HCT116 (cell line): ENCODE data around the gene UACA.

Experiments
- ATF3 ChIP-seq: IDR thresholded peaks from 2 replicates; pipeline ENCODE4 v1.6.1; 2012
- CEBPB ChIP-seq: IDR thresholded peaks from 2 replicates; pipeline ENCODE4 v1.6.1; 2012; ENCODE audit warnings: low read depth
- CTCF ChIP-seq, 3 experiments: fragments of 200-600 bp in 1 of 3; sonication (generic) in 1 of 3; IDR thresholded peaks in 2 of 3; conservative IDR thresholded peaks in 1 of 3; 2 replicates each; pipeline ENCODE4 v1.5.1; 2012 to 2017; ENCODE audit warnings: low read depth in 2 of 3, low read length in 2 of 3, antibody characterized with exemption in 1 of 3, borderline replicate concordance in 1 of 3, control low read depth in 1 of 3, mild to moderate bottlenecking in 1 of 3, mixed read lengths in 1 of 3, mixed run types in 1 of 3, moderate library complexity in 1 of 3; ENCODE audit not compliant: insufficient read depth in 1 of 3
- EZH2 ChIP-seq: fragments of 200-600 bp; sonication (generic); IDR thresholded peaks from 2 replicates; pipeline ENCODE4 v1.6.1; 2017; ENCODE audit warnings: antibody characterized with exemption, mixed run types
- EZH2phosphoT487 ChIP-seq: fragments of 200-600 bp; IDR thresholded peaks from 2 replicates; pipeline ENCODE4 v1.6.1; 2018; ENCODE audit warnings: antibody characterized with exemption, borderline replicate concordance
- JUND ChIP-seq: IDR thresholded peaks from 2 replicates; pipeline ENCODE4 v1.6.1; 2012
- POLR2A ChIP-seq: IDR thresholded peaks from 2 replicates; pipeline ENCODE4 v1.7.0; 2011; ENCODE audit warnings: borderline replicate concordance; ENCODE audit not compliant: insufficient read depth, insufficient read length; ENCODE audit errors: extremely low read depth
- POLR2AphosphoS5 ChIP-seq: IDR thresholded peaks from 2 replicates; pipeline ENCODE4 v1.6.1; 2011; ENCODE audit warnings: mild to moderate bottlenecking, low read depth, low read length, moderate library complexity
- RAD21 ChIP-seq: IDR thresholded peaks from 2 replicates; pipeline ENCODE4 v1.6.1; 2012; ENCODE audit warnings: low read depth, mild to moderate bottlenecking
- SRF ChIP-seq: IDR thresholded peaks from 2 replicates; pipeline ENCODE4 v1.6.1; 2012; ENCODE audit warnings: low read depth
- YY1 ChIP-seq: IDR thresholded peaks from 2 replicates; pipeline ENCODE4 v1.6.1; 2011; ENCODE audit warnings: low read length, low read depth, moderate library complexity, mild to moderate bottlenecking; ENCODE audit not compliant: insufficient replicate concordance; ENCODE audit errors: extremely low read depth
- ZNF274 ChIP-seq: fragments of 200-500 bp; sonication (Bioruptor generic); IDR thresholded peaks from 2 replicates; pipeline ENCODE4 v1.6.1; 2014; ENCODE audit warnings: mild to moderate bottlenecking, low read depth, low read length, inconsistent platforms
- TF ChIP-seq, protein P1 (sequence below): IDR thresholded peaks from 2 replicates; pipeline ENCODE4 v1.6.1; 2012

GRCh38 chr15:70712271-70712670 lies 51.1 kb downstream of the UACA start:
- TF ChIP-seq RAD21 = no peak
- TF ChIP-seq ZNF274 = no peak
- no peak for TF ChIP-seq CTCF (IDR thresholded peaks at IDR 0.05 in 2 of 3, conservative IDR thresholded peaks at IDR 0.05 in 1 of 3; ENCODE audit: borderline replicate concordance in 1 of 3, insufficient read depth in 1 of 3, low read depth in 2 of 3, low read length in 2 of 3)
- TF ChIP-seq EZH2phosphoT487 = no peak
- no peak for TF ChIP-seq EZH2
- TF ChIP-seq POLR2AphosphoS5 = no peak
- TF ChIP-seq ATF3 = no peak
- TF ChIP-seq YY1 = no peak
- TF ChIP-seq SRF = no peak
- no peak for TF ChIP-seq POLR2A
- no peak for TF ChIP-seq JUND
- no peak for TF ChIP-seq CEBPB
- TF ChIP-seq, protein P1, sequence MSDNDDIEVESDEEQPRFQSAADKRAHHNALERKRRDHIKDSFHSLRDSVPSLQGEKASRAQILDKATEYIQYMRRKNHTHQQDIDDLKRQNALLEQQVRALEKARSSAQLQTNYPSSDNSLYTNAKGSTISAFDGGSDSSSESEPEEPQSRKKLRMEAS = no peak
